K562 (cell line): Measurements from ENCODE around the gene SCN2B. TPM values are rescaled to one million over a fixed set of nuclear protein-coding genes. Genes with fewer than 3 reads are reported as not detected.

Experiments used
- ATAC-seq: fragments of 200-7000 bp; cut with Tn5 transposase; 3 replicates; pipeline ENCODE4 v1.9.1; 2020; ENCODE audit warnings: moderate library complexity
- BruUV-seq: library from RNA; stranded (reverse); fragments of 400-500 nt; replicated peaks from 2 replicates; lab custom pipeline; 2021; lab: Mats Ljungman, UMichigan
- CTCF ChIA-PET: fragments of 300-600 bp; formaldehyde crosslinking; extraction: SDS; loops from one replicate; lab custom pipeline; 2021; ENCODE audit warnings: low intra/inter-chr PET ratio; lab: Yijun Ruan, JAX
- POLR2A ChIA-PET: fragments of 300-600, 350-650 bp; sonication (Branson Sonifier 250); formaldehyde crosslinking; extraction: SDS; loops from one replicate; lab custom pipeline; 2021; ENCODE audit warnings: antibody characterized with exemption, inconsistent platforms; lab: Yijun Ruan, JAX
- DNase-seq, 4 experiments: peaks; one replicate each; pipeline versions ENCODE4 v3.0.0 to v3.0.0-alpha.2; 2011 to 2018; ENCODE audit warnings: low spot score in 3 of 4, mixed read lengths in 3 of 4; ENCODE audit errors: extremely low read depth in 1 of 4
- FAIRE-seq: peaks from 2 replicates; lab custom pipeline; 2011; peaks lifted over from hg19 to GRCh38; lab: Jason Lieb, UNC
- H2AFZ ChIP-seq: 2 replicates; pipeline ENCODE4 v1.6.0; 2011; ENCODE audit warnings: low read depth, low read length, control low read depth, inconsistent platforms
- H3K27ac ChIP-seq: fragments of 200-600 bp; 3 replicates; pipeline ENCODE4 v1.8.0; 2011; ENCODE audit warnings: low read depth, mild to moderate bottlenecking, control low read depth, inconsistent platforms, low read length, moderate library complexity, mixed read lengths; ENCODE audit errors: extremely low read depth
- H3K27me3 ChIP-seq, 2 experiments: fragments of 300-600 bp in 1 of 2; 2 replicates in 1 of 2; 3 replicates in 1 of 2; pipeline versions ENCODE4 v1.6.0 to v1.8.0; 2011; ENCODE audit warnings: inconsistent platforms in 2 of 2, low read length in 2 of 2, mild to moderate bottlenecking in 1 of 2, mixed read lengths in 1 of 2, moderate library complexity in 1 of 2; ENCODE audit not compliant: control insufficient read depth in 2 of 2, insufficient read depth in 2 of 2
- H3K36me3 ChIP-seq: fragments of 300-600 bp; 3 replicates; pipeline ENCODE4 v1.8.0; 2011; ENCODE audit warnings: mild to moderate bottlenecking, low read length, inconsistent platforms; ENCODE audit not compliant: control insufficient read depth, insufficient read depth
- H3K4me1 ChIP-seq, 2 experiments: fragments of 200-600 bp in 1 of 2; replicated peaks in 1 of 2; 2 replicates in 1 of 2; 3 replicates in 1 of 2; pipeline versions ENCODE4 v1.5.1 to v1.8.0; 2011; ENCODE audit warnings: inconsistent platforms in 2 of 2, low read length in 2 of 2, mild to moderate bottlenecking in 1 of 2, mixed read lengths in 1 of 2, moderate library complexity in 1 of 2; ENCODE audit not compliant: control insufficient read depth in 2 of 2, insufficient read depth in 2 of 2
- H3K4me2 ChIP-seq: 2 replicates; pipeline ENCODE4 v1.6.1; 2011; ENCODE audit warnings: low read length, control low read depth, inconsistent platforms, mixed read lengths; ENCODE audit not compliant: insufficient read depth
- H3K4me3 ChIP-seq: fragments of 200-600 bp; sonication (generic), shearing (Covaris generic); 2 replicates; pipeline ENCODE4 v1.5.1; 2016; ENCODE audit warnings: control low read depth, inconsistent platforms
- H3K79me2 ChIP-seq: fragments of 200-600 bp; 3 replicates; pipeline ENCODE4 v1.8.0; 2011; ENCODE audit warnings: low read length, inconsistent platforms; ENCODE audit not compliant: control insufficient read depth, insufficient read depth
- H3K9ac ChIP-seq, 2 experiments: 2 replicates each; pipeline versions ENCODE4 v1.6.0 to v1.6.1; 2011; ENCODE audit warnings: low read depth in 2 of 2, low read length in 2 of 2, control low read depth in 1 of 2, inconsistent platforms in 1 of 2, mild to moderate bottlenecking in 1 of 2, mixed read lengths in 1 of 2; ENCODE audit not compliant: insufficient read depth in 1 of 2
- H3K9me1 ChIP-seq: one replicate; pipeline ENCODE4 v1.6.0; 2011; ENCODE audit warnings: inconsistent platforms, mild to moderate bottlenecking, low read length, moderate library complexity; ENCODE audit not compliant: control insufficient read depth, insufficient read depth
- H3K9me3 ChIP-seq: replicated peaks from 2 replicates; pipeline ENCODE4 v1.5.1; 2011; ENCODE audit warnings: low read depth, low read length, inconsistent platforms; ENCODE audit not compliant: control insufficient read depth, insufficient read depth
- H4K20me1 ChIP-seq: replicated peaks from 2 replicates; pipeline ENCODE4 v1.6.1; 2011; ENCODE audit warnings: low read length, inconsistent platforms, mixed read lengths; ENCODE audit not compliant: control insufficient read depth, insufficient read depth
- AFF1 ChIP-seq, 2 experiments: fragments of 450-650 bp; IDR thresholded peaks; 2 replicates each; pipeline ENCODE4 v1.6.1; 2018; ENCODE audit warnings: mild to moderate bottlenecking in 2 of 2, low read depth in 1 of 2; ENCODE audit not compliant: partially characterized antibody in 2 of 2
- DLX4 ChIP-seq: fragments of 250-450 bp; sonication (Bioruptor Pico); IDR thresholded peaks from 2 replicates; pipeline ENCODE4 v1.6.1; 2021; ENCODE audit warnings: mild to moderate bottlenecking
- ETV5 ChIP-seq: sonication (generic); formaldehyde crosslinking; IDR thresholded peaks from 2 replicates; pipeline ENCODE4 v1.4.0; 2020; ENCODE audit warnings: low read depth, mild to moderate bottlenecking, missing genetic modification reagents
- FOSL1 ChIP-seq: fragments of 200-800 bp; sonication (Bioruptor generic); conservative IDR thresholded peaks from 2 replicates; pipeline ENCODE4 v1.6.1; 2016; ENCODE audit warnings: missing genetic modification characterization, missing compliant biosample characterization
- MTA2 ChIP-seq: fragments of 450-650 bp; IDR thresholded peaks from 2 replicates; pipeline ENCODE4 v1.6.1; 2016; ENCODE audit warnings: low read depth
- MYBL2 ChIP-seq, 2 experiments: fragments of 450-650 bp in 1 of 2; sonication (generic) in 1 of 2; formaldehyde crosslinking in 1 of 2; IDR thresholded peaks; 2 replicates each; pipeline versions ENCODE4 v1.6.1 to v1.8.1; 2017 to 2022; ENCODE audit warnings: borderline replicate concordance in 1 of 2, inconsistent platforms in 1 of 2, low read depth in 1 of 2, mild to moderate bottlenecking in 1 of 2, missing genetic modification reagents in 1 of 2, moderate library complexity in 1 of 2
- NONO ChIP-seq, 2 experiments: fragments of 200-400 bp in 1 of 2; fragments of 450-650 bp in 1 of 2; formaldehyde crosslinking in 1 of 2; IDR thresholded peaks; 2 replicates each; pipeline ENCODE4 v1.6.1; 2017; ENCODE audit warnings: low read depth in 2 of 2, mild to moderate bottlenecking in 2 of 2, moderate library complexity in 2 of 2, low read length in 1 of 2
- PHF21A ChIP-seq: fragments of 450-650 bp; IDR thresholded peaks from 2 replicates; pipeline ENCODE4 v1.6.1; 2017; ENCODE audit warnings: low read depth, borderline replicate concordance
- POLR2AphosphoS2 ChIP-seq: IDR thresholded peaks from 2 replicates; pipeline ENCODE4 v1.6.1; 2012; ENCODE audit warnings: low read length, improper control_type of control experiment
- SAP30 ChIP-seq: fragments of 200-600 bp; sonication (generic); IDR thresholded peaks from 2 replicates; pipeline ENCODE4 v1.6.1; 2012; ENCODE audit warnings: borderline replicate concordance, low read depth, mild to moderate bottlenecking, moderate library complexity, low read length, control low read depth, inconsistent platforms; ENCODE audit not compliant: insufficient read depth, poor library complexity, severe bottlenecking
- SRSF1 ChIP-seq: fragments of 200-400 bp; formaldehyde crosslinking; IDR thresholded peaks from 2 replicates; pipeline ENCODE4 v1.6.1; 2017; ENCODE audit warnings: mild to moderate bottlenecking, low read depth, low read length, moderate library complexity
- ZBTB34 ChIP-seq: fragments of 250-450 bp; sonication (Bioruptor Pico); IDR thresholded peaks from 2 replicates; pipeline ENCODE4 v1.8.0; 2021; ENCODE audit warnings: mild to moderate bottlenecking, moderate library complexity
- ZKSCAN8 ChIP-seq: fragments of 200-800 bp; sonication (Bioruptor generic); IDR thresholded peaks from 2 replicates; pipeline ENCODE4 v1.6.1; 2016; ENCODE audit warnings: missing genetic modification characterization, missing compliant biosample characterization
- ZNF3 ChIP-seq: fragments of 250-450 bp; sonication (Bioruptor Pico); IDR thresholded peaks from 2 replicates; pipeline ENCODE4 v1.5.0; 2021; ENCODE audit warnings: mild to moderate bottlenecking, moderate library complexity
- ZNF77 ChIP-seq: fragments of 250-450 bp; sonication (Bioruptor Pico); IDR thresholded peaks from 2 replicates; pipeline ENCODE4 v1.5.0; 2020
- ZZZ3 ChIP-seq: fragments of 450-650 bp; IDR thresholded peaks from 2 replicates; pipeline ENCODE4 v1.6.1; 2016; ENCODE audit warnings: antibody characterized with exemption, mild to moderate bottlenecking, moderate library complexity
- WGBS: fragments of 100-300 bp; shearing (Covaris generic); methylation state at CpG from one replicate; pipeline ENCODE4 v1.1.6; 2016; ENCODE audit warnings: low coverage, mixed read lengths; ENCODE audit not compliant: insufficient coverage; ENCODE audit errors: missing lambda C conversion rate; 5-methylcytosine and 5-hydroxymethylcytosine counted together
- in situ Hi-C: fragments of 300-500 bp; cut with MboI; formaldehyde crosslinking; loops from 4 replicates; pipeline ENCODE4 v1.15.0; 2018; ENCODE audit warnings: inconsistent platforms, mixed read lengths
- intact Hi-C: fragments of 100-400 bp; cut with micrococcal nuclease; formaldehyde crosslinking; loops from 2 replicates; pipeline ENCODE4 v1.14.2; 2022
- polyA plus RNA-seq, 8 experiments: library from polyadenylated mRNA; depleted of rRNA in 4 of 8; stranded (reverse) in 5 of 8; unstranded in 3 of 8; fragments of >200 nt; fragmentation: Nextera tagmentation in 2 of 8; fragmentation: Illumina TruSeq in 1 of 8; extraction: Ambion mirVana in 2 of 8; extraction: Trizol in 1 of 8; gene quantifications; 2 replicates each; pipeline versions ENCODE4 v1.2.1 to v1.2.3, GENCODE V29; 2011 to 2014; ENCODE audit warnings: inconsistent platforms in 1 of 8, missing spikeins in 1 of 8
- total RNA-seq, 7 experiments: library from RNA; depleted of rRNA in 6 of 7; stranded (reverse); fragments of >200 nt in 6 of 7; fragmentation: Illumina TruSeq in 2 of 7; extraction: Trizol in 2 of 7; gene quantifications; 2 replicates each; pipeline versions ENCODE4 v1.2.1 to v1.2.3, GENCODE V29; 2011 to 2021; ENCODE audit warnings: low replicate concordance in 1 of 7

Gene SCN2B
- total and polyA plus RNA-seq, 9 of the 15 experiments (the other 6 are each of a cell fraction or from before 2014, with no cell fraction given) = not detected

GRCh38 chr11:118168316-118168715 is 8.1 kb downstream of the SCN2B start (continued):
- no peak for TF ChIP-seq ZBTB34 (CRISPR knock-in tag)
- TF ChIP-seq POLR2AphosphoS2 = no peak
- no peak for TF ChIP-seq ZNF77 (CRISPR knock-in tag)
- TF ChIP-seq SRSF1 = no peak
- no peak for TF ChIP-seq ZZZ3
- no peak for TF ChIP-seq DLX4 (CRISPR knock-in tag)
- TF ChIP-seq ZNF3 (CRISPR knock-in tag) = no peak
- no peak for TF ChIP-seq ETV5
- TF ChIP-seq MYBL2 (IDR thresholded peaks at IDR 0.05; ENCODE audit: low read depth) = no peak
- no peak for TF ChIP-seq MYBL2 (CRISPR knock-in tag; IDR thresholded peaks at IDR 0.05; ENCODE audit: borderline replicate concordance)
- TF ChIP-seq, all 486 proteins: peak for 0

GRCh38 chr11:118167906-118168305 is 8.5 kb downstream of the SCN2B start:
- ChIA-PET CTCF (no interaction called here), POLR2A (interaction anchor here (0.6 to 1.0 kb wide), 3 partner anchors 11 to 222 kb away, joined by 3 to 4 read pairs (median 4); no protein-coding TSS in a partner anchor)
- intact Hi-C loops = no loop called here
- Histone ChIP-seq H3K4me2 (no peak overlapping the region), H3K4me1 (peaks cover 0 to 10% of the 10 kb centered on the region in 2 experiments; a peak in 2 of 5 replicates), H2AFZ (no peak overlapping the region), H3K27ac (no peak overlapping the region), H3K9ac (no peak overlapping the region), H3K36me3 (no peaks in the 10 kb centered on the region), H3K9me1 (no peaks in the 10 kb centered on the region), H4K20me1 (peaks cover 22% of the 10 kb centered on the region), H3K4me3 (no peak overlapping the region), H3K27me3 (peaks cover 24 to 83% of the 10 kb centered on the region in 2 experiments; a peak in 4 of 5 replicates), H3K79me2 (no peaks in the 10 kb centered on the region), H3K9me3 (no peaks in the 10 kb centered on the region)
- ATAC-seq = no peak
- no peak for DNase-seq
- in situ Hi-C loops = no loop called here
- BruUV-seq = no TSS peak
- no peak for FAIRE-seq
- 4% methylated on average over 12 of the region's 12 CpGs for WGBS
- no peak for TF ChIP-seq FOSL1
- TF ChIP-seq ZKSCAN8 (CRISPR knock-in tag) = no peak
- TF ChIP-seq NONO (IDR thresholded peaks at IDR 0.05; ENCODE audit: low read depth in 2 of 2, low read length in 1 of 2) = no peak
- TF ChIP-seq MTA2 = no peak
- TF ChIP-seq PHF21A = no peak
- TF ChIP-seq SAP30 = no peak
- TF ChIP-seq AFF1 (IDR thresholded peaks at IDR 0.05; ENCODE audit: low read depth in 1 of 2, partially characterized antibody in 2 of 2) = no peak
